Activated CD4-positive, alpha-beta T cell treated with anti-CD3 and anti-CD28 coated beads, Interleukin-2, amount 10 ng/mL, durations not matched to agents 24 days and 14 days (primary cell): ENCODE results near the gene OR4P4. TPM values are rescaled to one million over a fixed set of nuclear protein-coding genes. Genes with fewer than 3 reads are reported as not detected.

Experiments used
- DNase-seq: peaks from one replicate; pipeline ENCODE4 v3.0.0; 2022
- H3K27ac Mint-ChIP-seq: one replicate; pipeline ENCODE4 v1.8.0; 2022; ENCODE audit warnings: mild to moderate bottlenecking, mixed read lengths
- H3K27me3 Mint-ChIP-seq: one replicate; pipeline ENCODE4 v1.8.0; 2022; ENCODE audit warnings: mixed read lengths
- H3K36me3 Mint-ChIP-seq: one replicate; pipeline ENCODE4 v1.8.0; 2022; ENCODE audit warnings: low read depth, mild to moderate bottlenecking, mixed read lengths
- H3K4me1 Mint-ChIP-seq: one replicate; pipeline ENCODE4 v1.8.0; 2021; ENCODE audit warnings: mixed read lengths
- H3K4me3 Mint-ChIP-seq: one replicate; pipeline ENCODE4 v1.8.0; 2022; ENCODE audit warnings: mild to moderate bottlenecking, moderate library complexity, mixed read lengths
- H3K9me3 Mint-ChIP-seq: one replicate; pipeline ENCODE4 v1.8.0; 2021; ENCODE audit warnings: mixed read lengths
- intact Hi-C: fragments of 100-400 bp; cut with micrococcal nuclease; formaldehyde crosslinking; loops from one replicate; pipeline ENCODE4 v1.15.1; 2023
- total RNA-seq: library from RNA; stranded (reverse); gene quantifications from 2 replicates; pipeline ENCODE4 v1.2.3, GENCODE V29; 2022

OR4P4 gene
- not detected in 2 replicates for total RNA-seq

DNA sequence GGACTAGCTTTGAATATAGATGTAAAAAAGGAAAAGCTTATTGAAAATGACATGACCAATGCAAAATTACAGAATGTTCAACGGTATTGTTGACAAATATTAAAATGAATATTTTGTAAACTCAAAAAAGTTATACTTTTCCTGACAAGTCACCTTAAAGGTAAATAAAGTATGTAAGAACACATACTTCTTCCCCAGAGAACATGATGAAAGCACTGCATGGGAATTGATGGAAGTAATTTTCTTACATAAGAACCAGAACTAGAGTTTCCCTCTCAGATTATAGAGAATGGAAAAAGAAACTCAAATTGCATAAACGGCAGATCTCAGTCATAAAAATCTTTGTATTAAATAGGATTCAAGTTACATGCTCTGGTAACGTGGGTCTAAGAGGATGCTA is at the start of gene OR4P4:
Gene OR4P4 (plus strand): TSS at position 301 of the 400 bp plus-strand sequence.
- DNase-seq = no peak
- Mint-ChIP-seq H3K9me3 (peaks cover 12% of the 10 kb centered on the region), H3K4me3 (no peak within 1 kb of the TSS), H3K27ac (no peak within 1 kb of the TSS), H3K27me3 (no peaks in the 10 kb centered on the region), H3K36me3 (no peaks in the 10 kb centered on the region), H3K4me1 (no peaks in the 10 kb centered on the region)
- intact Hi-C loops = no loop called here

DNA sequence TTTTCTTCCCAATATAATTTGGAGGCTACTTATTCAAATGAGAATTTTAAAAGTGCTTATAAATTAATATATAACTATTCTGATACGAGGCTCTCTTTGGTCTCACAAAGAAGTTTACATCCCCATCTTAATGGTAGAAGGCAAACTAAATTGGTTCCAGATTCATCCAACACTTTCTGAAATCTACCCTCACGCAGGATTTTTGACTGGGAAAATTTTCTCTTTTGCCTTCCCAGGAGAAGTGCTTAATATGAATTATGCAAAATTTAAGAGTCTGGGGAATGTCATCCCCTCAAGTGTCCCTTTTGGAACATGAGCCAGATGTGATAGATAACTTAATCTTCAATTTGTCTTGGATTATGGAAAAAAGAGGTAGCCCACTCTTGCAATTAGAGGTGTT is 27.4 kb upstream of the OR4P4 start, which contains the start of gene OR4C11:
Gene OR4C11 (minus strand): TSS at position 101 of the 400 bp plus-strand sequence. CDS start 3,272 bp downstream, outside the sequence.
- no peak within 1 kb of the TSS for H3K27ac Mint-ChIP-seq
- no peaks in the 10 kb centered on the region for H3K27me3 Mint-ChIP-seq
- intact Hi-C loops = no loop called here
- H3K9me3 Mint-ChIP-seq = peaks cover 14% of the 10 kb centered on the region
- no peak for DNase-seq
- H3K4me1 Mint-ChIP-seq = no peaks in the 10 kb centered on the region
- no peaks in the 10 kb centered on the region for H3K36me3 Mint-ChIP-seq
- H3K4me3 Mint-ChIP-seq = no peak within 1 kb of the TSS

DNA sequence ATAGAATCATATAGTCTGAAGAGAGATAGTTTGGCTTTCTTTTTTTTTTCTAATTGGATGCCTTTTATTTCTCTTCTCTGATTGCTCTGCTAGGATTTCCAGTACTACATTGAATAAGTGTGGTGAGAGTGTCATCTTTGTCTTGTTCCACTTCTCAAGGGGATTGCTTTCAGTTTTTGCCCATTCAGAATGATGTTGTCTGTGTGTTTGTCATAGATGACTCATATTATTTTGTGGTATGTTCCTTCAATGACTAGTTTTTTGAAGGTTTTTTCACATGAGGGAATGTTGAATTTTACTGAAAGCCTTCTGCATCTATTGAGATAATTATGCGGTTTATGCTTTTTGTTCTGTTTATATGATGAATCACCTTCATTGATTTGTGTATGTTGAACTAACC is 10.4 kb upstream of the OR4P4 start:
- intact Hi-C loops = no loop called here
- no peaks in the 10 kb centered on the region for H3K36me3 Mint-ChIP-seq
- H3K4me1 Mint-ChIP-seq = no peaks in the 10 kb centered on the region
- H3K4me3 Mint-ChIP-seq = no peak overlapping the region
- H3K27ac Mint-ChIP-seq = no peak overlapping the region
- DNase-seq = no peak
- peaks cover 20% of the 10 kb centered on the region for H3K9me3 Mint-ChIP-seq
- H3K27me3 Mint-ChIP-seq = no peaks in the 10 kb centered on the region

DNA sequence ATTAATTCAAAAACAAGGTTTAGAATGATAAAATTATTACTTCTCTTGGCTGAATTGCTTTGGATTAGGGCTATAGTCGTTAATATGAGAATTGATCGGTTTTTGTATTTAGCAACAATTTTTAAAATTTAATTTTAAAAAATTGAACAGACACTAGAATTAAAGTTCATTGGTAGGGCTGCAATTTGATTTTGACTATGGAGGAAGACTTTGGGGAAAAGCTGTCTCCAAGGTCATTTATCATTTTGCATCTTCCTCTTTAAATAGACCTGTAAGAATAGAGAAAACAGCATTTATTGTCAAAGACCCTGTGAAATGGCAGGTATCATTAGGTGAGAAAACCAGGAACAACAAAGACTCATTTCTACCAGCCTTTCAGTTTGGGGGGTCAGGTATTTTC is 13.1 kb downstream of the OR4P4 start, which contains the start of gene OR4S2:
Gene OR4S2 (plus strand): TSS at position 301 of the 400 bp plus-strand sequence. CDS start 2,577 bp downstream, outside the sequence.
- H3K36me3 Mint-ChIP-seq = no peaks in the 10 kb centered on the region
- DNase-seq = no peak
- H3K4me1 Mint-ChIP-seq = no peaks in the 10 kb centered on the region
- peaks cover 27% of the 10 kb centered on the region for H3K9me3 Mint-ChIP-seq
- H3K27ac Mint-ChIP-seq = no peak within 1 kb of the TSS
- H3K4me3 Mint-ChIP-seq = no peak within 1 kb of the TSS
- H3K27me3 Mint-ChIP-seq = no peaks in the 10 kb centered on the region
- intact Hi-C loops = no loop called here

DNA sequence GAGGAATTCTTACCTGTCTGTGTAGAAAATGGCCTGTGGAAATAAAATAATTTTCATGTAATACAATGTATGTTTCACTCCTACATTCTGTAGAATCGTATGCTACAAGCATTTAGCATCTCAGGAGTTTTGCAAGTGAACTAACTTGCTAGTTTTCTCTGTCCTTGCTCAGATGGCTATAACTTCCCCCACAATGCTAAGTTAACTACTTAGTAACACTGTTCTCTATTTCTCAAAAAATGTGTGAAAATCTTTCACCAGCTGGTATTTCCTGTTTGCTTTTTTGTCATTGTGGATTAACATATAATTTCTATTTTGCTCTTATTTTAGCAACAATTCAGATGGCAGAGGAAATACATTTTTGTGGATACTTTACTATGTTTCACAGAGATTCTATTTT is 17.6 kb downstream of the OR4P4 start:
- no peak for DNase-seq
- no peaks in the 10 kb centered on the region for H3K27me3 Mint-ChIP-seq
- no peaks in the 10 kb centered on the region for H3K4me1 Mint-ChIP-seq
- H3K36me3 Mint-ChIP-seq = no peaks in the 10 kb centered on the region
- intact Hi-C loops = no loop called here
- peaks cover 20% of the 10 kb centered on the region for H3K9me3 Mint-ChIP-seq
- no peak overlapping the region for H3K4me3 Mint-ChIP-seq
- H3K27ac Mint-ChIP-seq = no peak overlapping the region

DNA sequence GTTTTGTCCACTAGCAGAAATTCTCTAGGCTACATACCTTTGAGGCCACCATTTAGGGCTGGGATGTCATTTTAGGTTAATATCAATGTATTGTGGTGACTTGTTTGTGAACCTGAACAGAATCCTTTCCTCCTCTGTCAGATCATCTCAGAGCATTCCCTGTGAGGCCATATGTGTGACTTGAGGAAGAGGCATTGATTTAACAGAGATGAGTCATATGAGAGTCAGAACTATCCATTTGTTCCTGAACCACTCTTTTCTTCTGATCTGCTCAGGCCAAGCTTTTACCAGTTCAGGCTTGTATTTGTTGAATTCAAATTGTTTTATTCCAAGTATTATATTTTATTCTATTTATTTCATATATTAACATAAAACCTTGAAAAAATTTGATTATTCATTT is 20.2 kb downstream of the OR4P4 start:
- Mint-ChIP-seq H3K36me3 (no peaks in the 10 kb centered on the region), H3K4me1 (no peaks in the 10 kb centered on the region), H3K9me3 (peaks cover 11% of the 10 kb centered on the region), H3K4me3 (no peak overlapping the region), H3K27ac (no peak overlapping the region), H3K27me3 (no peaks in the 10 kb centered on the region)
- no peak for DNase-seq
- intact Hi-C loops = no loop called here

DNA sequence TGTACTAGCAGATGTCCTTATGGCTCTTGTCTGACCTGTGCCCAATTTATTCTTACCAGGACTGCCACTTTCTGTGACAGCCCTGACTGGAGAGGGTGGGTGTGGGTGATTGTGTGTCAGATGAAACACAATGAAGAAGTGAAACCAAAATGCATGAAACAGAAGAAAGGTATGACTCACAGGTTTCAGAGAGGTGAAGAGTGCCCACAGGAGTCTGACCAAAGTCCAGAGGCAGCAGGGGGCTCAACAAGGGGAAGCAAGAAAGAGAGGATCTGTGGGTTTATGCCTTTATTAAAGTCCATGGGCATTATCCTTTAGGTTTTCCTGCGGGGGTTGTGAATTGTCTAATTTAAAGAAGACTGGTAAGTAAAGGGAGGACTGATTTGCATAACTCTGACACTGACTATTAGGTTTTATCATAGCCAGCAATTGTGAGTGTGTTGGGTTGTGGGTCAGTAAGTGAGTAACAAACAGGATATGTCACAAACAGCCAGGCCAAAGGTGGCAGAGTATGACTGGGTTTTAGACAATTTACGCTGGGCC is 23.2 kb downstream of the OR4P4 start:
- H3K36me3 Mint-ChIP-seq = no peaks in the 10 kb centered on the region
- H3K27me3 Mint-ChIP-seq = no peaks in the 10 kb centered on the region
- peaks cover 4% of the 10 kb centered on the region for H3K9me3 Mint-ChIP-seq
- intact Hi-C loops = no loop called here
- DNase-seq = no peak
- no peaks in the 10 kb centered on the region for H3K4me1 Mint-ChIP-seq
- H3K27ac Mint-ChIP-seq = no peak overlapping the region
- H3K4me3 Mint-ChIP-seq = no peak overlapping the region

DNA sequence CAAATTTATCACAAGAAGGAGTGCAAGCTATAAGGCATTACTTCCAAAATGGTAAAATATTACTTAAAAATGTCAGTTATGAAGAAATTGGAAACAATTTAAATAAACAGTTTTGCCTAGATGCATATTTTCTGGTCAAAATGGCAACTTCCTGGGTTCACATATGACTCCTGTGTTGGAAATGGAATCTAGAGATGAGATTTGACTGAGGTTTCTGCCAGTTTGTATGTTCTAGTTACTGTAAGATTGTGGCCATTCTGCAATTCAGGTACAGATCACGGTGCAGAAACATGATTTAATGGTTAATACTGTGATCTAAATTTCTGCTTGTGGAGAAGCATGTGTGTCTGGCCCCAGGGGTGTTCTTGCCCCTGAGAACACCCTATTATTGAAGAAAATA is 23.7 kb downstream of the OR4P4 start:
- intact Hi-C loops = no loop called here

DNA sequence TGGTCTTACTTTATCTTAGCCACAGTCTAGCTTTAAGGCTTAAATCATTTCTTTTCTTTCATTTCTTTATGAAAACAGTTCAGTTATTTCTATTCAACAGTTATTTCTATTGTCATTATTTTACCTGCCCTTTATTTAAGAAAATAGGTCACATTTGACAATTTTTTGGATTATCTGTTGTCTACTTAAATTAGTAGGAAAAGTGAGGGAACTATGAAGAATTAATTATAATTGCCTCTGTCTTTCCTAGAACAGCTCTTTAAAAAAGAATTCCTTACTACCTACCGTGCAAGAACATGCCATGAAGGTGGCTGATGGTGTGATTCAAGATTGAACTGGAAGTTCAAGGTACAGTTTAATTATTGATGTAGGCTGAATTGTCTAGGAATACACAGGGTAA is 27.0 kb downstream of the OR4P4 start, which contains the start of gene OR4C6:
Gene OR4C6 (plus strand): TSS at position 301 of the 400 bp plus-strand sequence. CDS start 2,966 bp downstream, outside the sequence.
- Mint-ChIP-seq H3K27me3 (no peaks in the 10 kb centered on the region), H3K27ac (no peak within 1 kb of the TSS), H3K36me3 (no peaks in the 10 kb centered on the region), H3K9me3 (no peaks in the 10 kb centered on the region), H3K4me1 (no peaks in the 10 kb centered on the region), H3K4me3 (no peak within 1 kb of the TSS)
- intact Hi-C loops = no loop called here
- DNase-seq = no peak

More for the DNA sequence above, 23.7 kb downstream of the OR4P4 start:
- Mint-ChIP-seq H3K4me3 (no peak overlapping the region), H3K27me3 (no peaks in the 10 kb centered on the region), H3K36me3 (no peaks in the 10 kb centered on the region), H3K9me3 (peaks cover 4% of the 10 kb centered on the region), H3K27ac (no peak overlapping the region), H3K4me1 (no peaks in the 10 kb centered on the region)
- DNase-seq = no peak

DNA sequence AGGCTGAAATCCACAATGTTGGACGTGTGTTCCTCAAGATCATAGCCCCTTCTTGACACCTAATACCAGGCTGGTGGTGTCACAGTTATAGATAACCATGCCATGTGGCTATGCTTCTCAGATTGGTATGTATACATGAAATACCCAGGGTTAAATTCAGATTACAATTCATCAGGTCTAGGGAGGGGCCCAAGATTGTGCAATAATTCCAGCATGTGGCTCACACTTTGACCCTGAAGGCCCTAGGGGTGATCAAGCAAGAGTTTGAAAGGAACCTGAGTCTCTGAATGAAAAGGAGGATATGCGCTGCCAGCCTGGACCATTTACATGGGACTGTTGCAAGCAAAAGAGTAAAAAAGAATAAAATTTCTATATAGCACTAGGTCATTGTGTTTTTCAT is 34.5 kb downstream of the OR4P4 start:
- H3K4me1 Mint-ChIP-seq = no peaks in the 10 kb centered on the region
- intact Hi-C loops = no loop called here
- H3K27ac Mint-ChIP-seq = no peak overlapping the region
- H3K27me3 Mint-ChIP-seq = no peaks in the 10 kb centered on the region
- no peak overlapping the region for H3K4me3 Mint-ChIP-seq
- H3K9me3 Mint-ChIP-seq = peaks cover 4% of the 10 kb centered on the region
- DNase-seq = no peak
- no peaks in the 10 kb centered on the region for H3K36me3 Mint-ChIP-seq

DNA sequence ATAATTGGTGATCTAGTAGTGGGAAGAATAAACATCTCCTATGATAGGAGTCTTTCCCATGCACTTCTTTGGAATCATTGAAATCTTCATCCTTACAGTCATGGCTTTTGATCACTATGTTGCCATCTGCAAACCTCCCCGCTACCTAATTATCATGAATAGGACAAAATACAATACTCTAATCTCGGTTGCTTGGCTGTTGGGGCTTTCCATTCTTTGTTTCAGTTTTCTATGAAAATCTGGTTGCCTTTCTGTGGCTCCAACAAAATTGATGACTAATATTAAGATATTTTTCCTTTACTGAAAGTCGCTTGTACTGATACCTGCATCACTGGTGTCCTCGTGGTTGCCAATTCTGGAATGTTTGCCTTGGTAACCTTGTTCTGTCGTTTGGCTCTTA is 38.9 kb downstream of the OR4P4 start:
- Mint-ChIP-seq H3K27ac (no peak overlapping the region), H3K36me3 (no peaks in the 10 kb centered on the region), H3K4me1 (no peaks in the 10 kb centered on the region), H3K27me3 (no peaks in the 10 kb centered on the region), H3K9me3 (no peaks in the 10 kb centered on the region), H3K4me3 (no peak overlapping the region)
- no peak for DNase-seq
- intact Hi-C loops = no loop called here

Other genes with a start within 250 kb of the OR4P4 start
- gene OR4C15, start 80.6 kb upstream of the OR4P4 start, total RNA-seq = not detected in 2 replicates
- gene OR4C16, start 63.0 kb upstream of the OR4P4 start, total RNA-seq = not detected in 2 replicates
- not detected in 2 replicates for gene OR4C11, start 27.5 kb upstream of the OR4P4 start, total RNA-seq
- not detected in 2 replicates for gene OR4S2, start 13.2 kb downstream of the OR4P4 start, total RNA-seq
- gene OR4C6, start 27.1 kb downstream of the OR4P4 start, total RNA-seq = not detected in 2 replicates
- not detected in 2 replicates for gene OR5D13, start 138.3 kb downstream of the OR4P4 start, total RNA-seq
- gene OR5D14, start 160.4 kb downstream of the OR4P4 start, total RNA-seq = not detected in 2 replicates
- gene OR5L1, start 176.3 kb downstream of the OR4P4 start, total RNA-seq = not detected in 2 replicates
- gene OR5D18, start 184.5 kb downstream of the OR4P4 start, total RNA-seq = not detected in 2 replicates
- gene OR5L2, start 192.1 kb downstream of the OR4P4 start, total RNA-seq = not detected in 2 replicates
- gene OR5D16, start 203.6 kb downstream of the OR4P4 start, total RNA-seq = not detected in 2 replicates
- not detected in 2 replicates for gene TRIM51, start 248.2 kb downstream of the OR4P4 start, total RNA-seq